Left forelimb (tissue), 1 donor: ENCODE measurements around the gene MUCL3.
A peak's percentile ranks its signal among the peaks of the same experiment; 100 is the strongest.
"Not testable (repeated sequence)": the region's sequence is repeated elsewhere in the genome, so short reads cannot be mapped to it uniquely, and the experiment has no call there.

ENCODE experiments used
- DNase-seq: peaks from one replicate; pipeline ENCODE4 v3.0.0-alpha.2; 2018; ENCODE audit warnings: low spot score

The MUCL3 gene

DNA sequence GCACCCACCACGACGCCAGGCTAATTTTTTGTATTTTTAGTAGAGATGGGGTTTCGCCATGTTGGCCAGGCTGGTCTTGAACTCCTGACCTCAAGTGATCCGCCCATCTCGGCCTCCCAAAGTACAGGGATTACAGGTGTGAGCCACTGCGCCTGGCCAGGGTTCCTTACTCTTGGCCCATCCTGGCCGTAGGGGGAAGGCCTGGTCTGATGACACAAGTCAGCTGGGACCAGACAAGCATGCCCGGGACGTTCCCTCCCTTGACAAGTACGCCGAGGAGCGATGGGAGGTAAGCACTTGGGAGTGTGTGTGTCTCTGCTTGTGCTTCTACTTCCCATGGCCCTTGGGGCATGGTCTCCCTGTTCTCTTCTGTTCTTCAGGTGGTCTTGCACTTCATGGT is 30.3 kb upstream of the MUCL3 start:
- not testable (repeated sequence) for DNase-seq

GRCh38 chr6:30912746-30913520 is 27.8 kb upstream of the MUCL3 start:
- no peak for DNase-seq

GRCh38 chr6:30913721-30914075 is 27.1 kb upstream of the MUCL3 start:
- DNase-seq = no peak

GRCh38 chr6:30914076-30914853 is 26.5 kb upstream of the MUCL3 start, which contains the start of gene VARS2:
VARS2 (plus strand) TSS chr6:30914238; CDS start chr6:30914837, 599 bp downstream.
- peak; percentile 97 for DNase-seq

GRCh38 chr6:30914854-30915590 is 25.8 kb upstream of the MUCL3 start:
- no peak for DNase-seq

GRCh38 chr6:30915591-30915946 is 25.2 kb upstream of the MUCL3 start:
- DNase-seq = no peak

GRCh38 chr6:30917041-30917440 is 23.7 kb upstream of the MUCL3 start:
- no peak for DNase-seq

DNA sequence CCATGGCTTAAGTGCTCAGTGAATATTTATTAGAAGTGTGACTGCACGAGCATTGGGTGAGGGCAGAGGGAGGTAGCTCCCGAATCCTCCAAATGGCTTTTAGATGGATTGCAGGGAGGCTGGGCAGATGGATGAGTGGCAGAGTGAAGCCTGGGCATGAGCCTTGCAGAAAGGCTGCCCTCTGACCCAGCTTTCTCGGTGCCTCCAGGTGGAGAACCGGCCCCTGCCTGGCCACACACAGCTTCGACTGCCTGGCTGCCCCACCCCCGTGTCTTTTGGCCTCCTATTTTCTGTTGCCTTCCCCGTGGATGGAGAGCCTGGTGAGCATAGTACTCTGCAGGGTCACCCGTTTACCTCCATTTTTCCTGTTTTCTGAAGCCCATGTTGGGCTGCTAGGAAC is 23.3 kb upstream of the MUCL3 start:
- no peak for DNase-seq

DNA sequence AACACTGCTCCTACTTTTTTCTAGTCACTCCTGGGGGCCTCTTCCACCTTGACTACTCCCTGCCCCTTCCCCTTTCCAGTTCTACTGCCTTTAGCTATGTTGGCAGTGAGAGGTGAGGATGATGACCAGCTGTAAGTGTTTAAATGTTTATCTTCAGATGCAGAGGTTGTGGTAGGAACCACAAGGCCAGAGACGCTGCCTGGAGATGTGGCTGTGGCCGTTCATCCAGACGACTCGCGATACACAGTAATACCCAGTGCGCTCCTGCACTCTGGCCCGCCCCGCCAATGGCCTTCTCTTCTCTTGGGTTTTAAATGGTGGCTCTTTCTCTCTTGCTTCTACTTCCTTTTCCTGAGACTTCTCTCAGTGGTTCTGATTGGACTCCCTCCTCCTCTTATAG is 22.1 kb upstream of the MUCL3 start:
- no peak for DNase-seq

GRCh38 chr6:30922447-30922852 is 18.3 kb upstream of the MUCL3 start:
- DNase-seq = no peak

- DNase-seq = not testable (repeated sequence)
Measured at GRCh38 chr6:30924040-30924627, 16.6 kb upstream of the MUCL3 start.

- no peak for DNase-seq
Measured at GRCh38 chr6:30926644-30927043, 14.1 kb upstream of the MUCL3 start.

GRCh38 chr6:30927080-30927479 is 13.7 kb upstream of the MUCL3 start:
- not testable (repeated sequence) for DNase-seq

- no peak for DNase-seq
Measured at GRCh38 chr6:30928677-30929076, 12.1 kb upstream of the MUCL3 start.

GRCh38 chr6:30930506-30930905 is 10.3 kb upstream of the MUCL3 start:
- no peak for DNase-seq

GRCh38 chr6:30931272-30931671 is 9.5 kb upstream of the MUCL3 start:
- no peak for DNase-seq

DNA sequence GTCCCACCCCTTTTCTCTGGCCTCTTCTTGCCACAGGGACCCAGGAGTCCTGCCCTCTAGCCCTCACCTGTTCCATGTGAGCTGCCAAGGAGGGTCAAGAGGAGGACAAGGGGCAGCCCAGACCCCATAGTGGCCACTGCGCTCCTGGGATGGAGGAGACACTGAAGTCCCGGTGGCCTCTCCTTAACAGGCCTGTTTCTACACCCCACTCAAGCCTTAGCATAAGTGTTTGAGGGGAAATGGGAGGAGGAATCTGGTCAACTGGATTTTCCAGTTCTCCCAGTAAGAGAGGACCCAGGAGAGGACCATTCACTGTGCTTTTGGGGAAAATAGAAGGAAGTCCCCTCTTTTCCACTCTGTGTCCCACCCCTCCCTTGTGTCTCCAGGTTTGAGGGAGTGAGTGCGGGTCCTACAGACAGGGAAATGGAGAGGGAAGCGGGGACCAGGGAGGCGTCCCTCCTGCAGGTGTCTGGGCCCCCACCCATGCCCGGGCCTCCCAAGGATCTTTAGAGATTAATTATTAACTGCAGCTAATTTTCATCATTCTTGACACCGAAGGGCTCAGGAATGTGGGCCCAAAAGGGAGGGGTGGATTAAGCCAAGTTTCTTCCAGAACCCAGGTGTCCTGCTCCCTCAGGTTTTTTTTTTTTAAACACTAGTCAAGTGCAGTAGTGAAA is 8.7 kb upstream of the MUCL3 start, which contains the start of gene SFTA2:
TSS of gene SFTA2 (minus strand) at position 202 of the 677 bp plus-strand sequence. CDS start at position 128, 74 bp downstream.
- DNase-seq = no peak

- DNase-seq = no peak
Measured at GRCh38 chr6:30932665-30933365, 8.0 kb upstream of the MUCL3 start.

DNA sequence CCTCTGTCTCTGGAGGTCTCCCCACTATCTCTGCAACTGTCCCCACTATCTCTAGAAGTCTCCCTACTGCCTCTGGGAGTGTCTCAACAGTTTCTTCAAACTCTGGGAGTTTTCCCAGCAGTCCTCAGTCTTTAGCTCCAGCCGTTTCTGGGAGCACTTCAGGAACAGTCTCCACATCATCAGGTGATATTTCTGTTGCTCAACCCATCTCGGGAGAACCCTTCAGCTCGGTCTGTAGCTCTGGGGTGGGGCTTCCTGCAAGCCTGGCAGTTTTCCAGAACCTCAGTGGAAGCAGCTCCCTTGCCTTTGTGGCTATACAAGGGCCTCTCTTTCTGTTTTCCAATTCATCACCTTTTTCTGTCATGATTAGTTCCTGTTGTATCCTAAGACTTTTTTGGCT is 5.8 kb upstream of the MUCL3 start:
- DNase-seq = no peak

DNA sequence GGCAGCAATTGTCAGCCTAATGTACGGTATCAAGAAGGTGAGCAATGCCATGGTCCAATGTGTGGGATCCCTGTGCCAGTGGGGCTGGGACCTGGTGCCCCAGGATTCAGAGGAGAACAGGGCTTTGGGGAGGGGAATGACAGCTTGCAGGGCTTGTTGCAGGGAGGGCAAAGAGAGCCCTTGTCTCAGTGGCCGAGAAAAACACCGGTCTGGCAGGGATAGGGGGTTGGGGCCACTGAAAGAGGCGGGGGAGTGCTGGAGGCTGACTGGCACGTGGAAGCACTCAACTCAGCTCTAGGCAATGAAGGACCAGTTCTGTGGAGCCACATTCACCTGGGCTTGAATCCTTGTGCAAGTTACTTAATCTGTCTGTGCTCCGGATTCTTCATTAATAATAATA is 3.5 kb upstream of the MUCL3 start:
- no peak for DNase-seq

- DNase-seq = no peak
Measured at GRCh38 chr6:30938730-30939129, 2.0 kb upstream of the MUCL3 start.
